ENCODE measurements around the gene DIP2C.

The DIP2C gene

DNA sequence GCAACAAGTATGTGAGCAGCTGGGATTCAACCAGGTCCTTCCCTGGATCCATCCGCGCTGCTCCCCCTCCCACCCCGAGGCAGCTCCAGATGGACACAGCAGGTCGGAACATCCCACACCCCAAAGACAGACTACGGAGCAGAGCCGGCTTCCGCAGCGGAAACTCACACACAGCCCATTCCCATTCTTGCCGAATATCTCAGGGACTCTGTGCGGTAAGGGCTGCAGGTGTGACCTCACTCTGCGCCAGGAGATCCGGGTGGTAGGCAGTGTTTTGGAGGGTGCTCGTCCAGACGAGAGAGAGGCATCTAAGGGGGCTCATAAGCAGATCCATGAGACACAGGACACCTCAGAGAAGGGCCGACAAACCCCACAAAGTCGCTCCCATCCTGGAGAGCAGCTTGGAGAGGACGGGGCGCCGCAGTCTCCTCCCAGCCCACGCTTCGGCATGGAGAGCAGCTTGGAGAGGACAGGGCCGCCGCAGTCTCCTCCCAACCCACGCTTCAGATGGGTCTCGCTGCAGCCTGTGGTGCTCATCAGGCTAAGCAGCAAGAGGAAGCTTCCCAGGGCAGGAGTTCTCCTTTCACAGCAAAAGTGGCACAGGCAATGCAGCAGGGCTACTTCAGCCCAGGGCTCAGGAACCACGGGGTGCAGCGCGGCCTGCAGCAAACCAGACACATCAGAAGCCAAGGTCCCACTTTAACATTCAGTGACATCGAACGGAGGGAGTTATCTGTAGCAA, 179.9 kb downstream of the DIP2C start:
- peak in 1 of 2 experiments; percentile 10 for DNase-seq

DNA sequence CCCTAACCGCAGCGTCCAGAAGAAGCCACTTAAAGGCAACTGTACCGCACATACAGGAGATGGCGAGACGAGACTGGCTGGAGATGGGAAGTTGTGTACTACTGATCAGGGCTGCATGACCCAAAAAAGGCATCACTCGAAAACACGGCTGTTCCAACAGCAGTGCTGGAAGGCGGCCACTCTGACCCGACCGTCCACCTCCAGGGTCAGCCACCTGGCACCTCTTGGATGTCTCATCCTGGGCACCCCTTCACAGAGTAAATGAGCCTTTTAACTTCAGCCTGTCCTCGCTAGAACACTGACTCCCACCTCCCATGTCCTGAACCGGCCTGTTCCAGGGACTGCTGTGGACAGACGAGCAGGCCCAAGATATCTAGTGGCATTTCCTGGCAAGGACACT, 180.7 kb downstream of the DIP2C start:
- DNase-seq = no peak

DNA sequence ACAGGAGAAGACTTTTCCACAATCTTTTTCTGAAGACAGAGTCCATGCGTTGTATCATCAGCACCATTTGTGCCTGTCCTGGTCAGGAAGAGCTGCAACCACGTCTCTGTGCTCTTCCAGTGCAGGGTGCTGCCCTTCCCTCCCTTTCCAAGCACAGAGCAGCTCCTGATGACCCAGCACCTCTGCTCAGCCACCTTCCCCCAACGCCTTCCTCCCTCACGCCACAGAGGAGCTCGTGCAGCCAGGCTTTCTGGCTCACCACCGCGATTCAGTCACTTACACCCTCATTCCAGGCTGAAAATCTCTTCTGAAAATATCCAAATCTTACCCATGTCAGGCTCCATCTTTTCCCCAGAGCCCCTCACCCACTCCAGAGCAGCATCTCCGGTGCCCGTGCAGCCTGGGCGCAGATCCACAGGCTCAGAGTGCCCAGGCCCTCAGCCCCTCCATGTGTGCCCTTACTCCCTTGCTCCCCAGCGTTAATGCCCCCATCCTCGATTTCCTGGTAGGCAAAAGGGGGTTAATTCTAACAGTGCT, 181.5 kb downstream of the DIP2C start:
- no peak for DNase-seq

DNA sequence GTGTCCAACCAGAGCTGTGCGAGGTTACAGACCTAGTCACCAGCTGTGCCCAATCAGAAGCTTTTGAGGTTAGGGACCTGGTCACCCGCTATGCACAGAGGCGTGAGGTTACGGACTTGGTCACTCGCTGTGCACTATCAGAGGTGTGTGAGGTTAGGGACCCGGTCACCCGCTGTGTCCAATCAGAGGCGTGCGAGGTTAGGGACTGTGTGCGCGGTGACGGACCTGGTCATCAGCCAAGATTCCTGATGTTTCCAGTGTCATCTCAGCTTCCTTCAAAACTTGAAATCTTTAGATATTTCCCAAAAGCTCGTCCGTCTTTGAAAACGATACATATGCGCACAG, 182.1 kb downstream of the DIP2C start:
- no peak for DNase-seq

DNA sequence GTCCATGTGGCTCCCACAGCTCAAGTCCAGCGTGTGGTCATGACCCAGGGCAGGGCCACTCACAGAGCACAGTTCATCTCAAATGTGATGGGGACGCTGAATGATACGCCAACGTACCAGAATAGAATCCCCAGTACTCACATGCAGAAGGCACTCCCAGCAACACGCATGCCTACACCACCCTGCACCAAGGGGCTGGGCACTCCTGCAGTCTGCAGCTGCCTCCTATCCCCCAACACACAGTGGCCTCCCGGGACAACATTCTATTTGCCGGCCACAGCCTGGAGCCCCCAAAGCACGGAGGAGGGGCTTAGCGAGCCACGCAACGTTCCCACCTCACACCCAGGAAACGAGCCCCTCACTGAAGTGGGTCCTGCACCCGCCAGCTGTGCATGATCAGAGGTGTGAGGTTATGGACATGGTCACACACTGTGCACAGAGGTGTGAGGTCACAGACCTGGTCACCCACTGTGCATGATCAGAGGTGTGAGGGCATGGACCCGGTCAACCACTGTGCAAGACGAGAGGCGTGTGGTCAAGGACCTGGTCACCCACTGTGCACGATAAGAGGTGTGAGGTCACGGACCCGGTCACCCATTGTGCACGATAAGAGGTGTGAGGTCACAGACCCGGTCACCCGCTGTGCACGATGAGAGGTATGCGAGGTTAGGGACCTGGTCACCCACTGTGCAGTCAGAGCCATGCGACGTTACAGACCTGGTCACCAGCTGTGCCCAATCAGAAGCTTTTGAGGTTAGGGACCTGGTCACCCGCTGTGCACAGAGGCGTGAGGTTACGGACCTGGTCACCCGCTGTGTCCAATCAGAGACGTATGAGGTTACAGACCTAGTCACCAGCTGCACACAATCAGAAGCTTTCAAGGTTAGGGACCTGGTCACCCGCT, 182.8 kb downstream of the DIP2C start:
- DNase-seq = no peak

DNA sequence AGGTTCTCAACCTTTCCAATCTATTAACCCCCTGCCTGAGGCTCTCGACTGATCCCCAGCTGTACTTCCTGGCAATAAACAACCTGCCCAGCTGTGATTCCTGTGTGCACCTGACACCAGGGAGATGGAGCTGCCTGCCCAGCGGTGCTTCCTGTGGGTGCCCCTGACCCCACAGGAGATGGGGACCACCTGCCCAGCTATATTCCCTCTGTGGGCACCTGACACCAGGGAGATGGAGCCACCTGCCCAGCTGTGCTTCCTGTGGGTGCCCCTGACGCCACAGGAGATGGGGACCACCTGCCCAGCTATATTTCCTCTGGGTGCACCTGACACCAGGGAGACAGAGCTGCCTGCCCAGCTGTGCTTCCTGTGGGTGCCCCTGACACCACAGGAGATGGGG, 184.0 kb downstream of the DIP2C start:
- DNase-seq = no peak

DNA sequence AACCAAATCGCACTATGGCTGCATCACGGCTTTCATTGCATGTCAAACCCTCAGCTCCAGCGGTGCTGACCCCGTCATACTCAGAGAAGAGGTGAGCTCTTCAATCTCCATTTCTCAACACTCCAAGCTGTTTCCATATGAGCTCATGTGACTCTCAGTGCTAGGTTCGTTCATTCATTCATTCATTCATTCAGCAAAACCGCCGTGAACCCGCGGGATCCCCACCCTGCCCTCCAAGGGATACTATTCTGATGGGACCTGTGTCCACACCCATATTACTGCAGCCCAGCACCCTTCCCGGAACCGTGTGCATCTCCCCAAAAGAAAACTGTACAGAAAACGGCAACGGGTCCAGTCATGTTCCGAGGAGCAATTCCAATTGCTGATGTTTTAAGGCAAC, 184.7 kb downstream of the DIP2C start:
- DNase-seq = no peak

DNA sequence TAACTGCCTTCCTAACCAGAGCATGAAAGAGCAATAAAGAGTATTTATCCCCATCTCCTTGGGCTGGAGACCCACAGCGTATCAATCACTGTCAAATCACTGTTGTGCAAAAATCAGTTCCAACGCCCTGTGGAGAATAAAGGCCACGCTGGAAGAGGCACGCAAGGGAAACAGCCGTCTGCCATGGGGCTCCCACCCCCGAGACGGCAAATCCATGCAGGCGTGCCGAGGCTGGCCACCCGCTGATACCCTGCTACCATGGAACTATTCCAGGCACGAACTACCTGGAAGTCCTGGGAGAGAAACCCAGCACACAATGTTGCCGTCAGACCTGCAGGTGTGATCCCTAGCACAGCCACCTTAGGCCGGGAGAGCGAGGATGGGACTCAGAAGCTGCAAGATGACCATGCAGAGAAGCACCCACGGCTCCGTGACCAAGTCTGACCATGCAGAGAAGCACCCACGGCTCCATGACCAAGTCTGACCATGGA, 185.3 kb downstream of the DIP2C start:
- peak in 1 of 2 experiments; percentile 15 for DNase-seq

DNA sequence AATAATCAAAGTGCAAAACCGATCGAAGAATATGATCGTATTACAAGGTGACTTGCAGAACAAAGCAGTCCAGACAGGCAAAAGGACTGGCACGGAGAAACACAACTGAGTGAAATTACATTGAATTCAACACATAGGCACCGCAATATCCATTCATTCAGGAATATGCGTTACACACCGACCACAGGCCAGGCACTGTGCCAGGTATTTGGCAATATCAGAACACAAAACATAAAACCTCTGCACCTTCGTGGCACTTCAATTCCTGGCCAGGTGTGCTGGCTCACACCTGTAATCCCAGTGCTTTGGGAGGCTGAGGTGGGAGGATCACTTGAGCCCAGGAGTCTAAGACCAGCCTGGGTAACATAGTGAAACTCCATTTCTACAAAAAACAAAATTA, 187.9 kb downstream of the DIP2C start:
- peak in 1 of 2 experiments; percentile 6 for DNase-seq

DNA sequence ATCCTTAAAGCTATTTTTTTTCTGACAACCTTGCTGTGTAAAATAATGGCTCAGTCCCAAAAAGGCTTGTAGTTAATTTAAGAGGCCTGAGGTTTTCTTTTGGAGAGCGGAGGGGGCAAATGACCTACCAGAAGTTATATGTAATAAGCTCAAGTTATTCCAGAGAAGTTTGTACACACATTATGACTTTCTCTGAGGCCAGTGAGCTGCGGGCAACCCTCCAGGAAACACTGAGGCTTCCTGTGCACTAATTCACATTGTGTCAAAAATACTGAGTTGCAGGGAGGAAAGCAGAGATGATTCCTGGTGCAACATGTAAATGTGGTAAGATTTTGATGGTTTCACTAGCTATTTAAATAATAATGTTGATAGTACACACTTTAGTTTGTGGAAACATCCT, 188.6 kb downstream of the DIP2C start:
- DNase-seq = no peak

DNA sequence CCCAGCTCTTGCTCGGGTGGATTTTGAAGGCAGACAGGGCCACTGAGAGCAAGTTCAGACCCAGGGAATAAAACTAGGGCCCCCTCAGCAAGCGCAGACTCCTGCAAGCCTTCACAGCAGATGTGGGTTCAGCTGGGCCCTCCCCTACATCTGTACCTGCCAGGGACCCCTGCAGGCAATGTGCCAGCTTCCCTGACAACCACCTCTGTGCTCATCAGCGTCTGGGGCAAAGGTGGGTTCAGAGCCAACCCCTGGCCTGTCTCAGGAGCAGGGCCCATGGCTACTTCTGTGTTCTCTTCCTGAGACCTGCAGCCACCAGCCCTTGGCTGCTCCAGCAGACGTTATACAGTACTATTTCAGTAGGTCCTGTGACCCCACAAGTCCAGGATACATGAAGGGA, 189.5 kb downstream of the DIP2C start:
- DNase-seq = no peak

DNA sequence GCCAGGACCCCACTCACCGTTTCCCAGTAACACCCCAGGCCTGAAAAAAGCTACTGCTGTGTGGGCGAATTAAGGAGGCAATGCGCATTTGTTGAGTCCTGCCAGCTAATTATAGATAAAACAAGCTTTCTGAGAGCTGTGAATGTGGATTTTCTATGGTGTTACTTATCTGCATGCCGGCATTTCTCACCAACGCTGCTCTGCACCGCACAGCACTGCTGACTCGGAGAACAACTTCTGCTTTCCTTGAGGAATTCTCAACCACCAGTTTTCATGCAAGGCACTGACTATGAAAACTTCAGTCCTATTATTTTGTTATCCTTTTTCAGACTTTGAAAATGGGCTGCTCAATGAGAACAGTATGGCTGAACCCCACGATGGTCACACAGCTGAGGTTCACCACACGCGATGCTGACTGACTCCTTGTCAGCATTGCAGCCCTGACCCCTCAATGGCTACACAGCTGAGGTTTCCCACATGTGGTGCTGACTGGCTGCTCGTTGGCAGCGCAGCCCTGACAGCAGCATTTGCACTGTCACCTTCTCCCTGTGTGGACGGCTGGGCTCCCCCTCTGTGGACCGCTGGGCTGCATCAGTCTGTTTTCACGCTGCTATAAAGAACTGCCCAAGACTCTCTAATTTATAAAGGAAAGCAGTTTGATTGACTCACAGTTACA, 190.6 kb downstream of the DIP2C start:
- DNase-seq = no peak

DNA sequence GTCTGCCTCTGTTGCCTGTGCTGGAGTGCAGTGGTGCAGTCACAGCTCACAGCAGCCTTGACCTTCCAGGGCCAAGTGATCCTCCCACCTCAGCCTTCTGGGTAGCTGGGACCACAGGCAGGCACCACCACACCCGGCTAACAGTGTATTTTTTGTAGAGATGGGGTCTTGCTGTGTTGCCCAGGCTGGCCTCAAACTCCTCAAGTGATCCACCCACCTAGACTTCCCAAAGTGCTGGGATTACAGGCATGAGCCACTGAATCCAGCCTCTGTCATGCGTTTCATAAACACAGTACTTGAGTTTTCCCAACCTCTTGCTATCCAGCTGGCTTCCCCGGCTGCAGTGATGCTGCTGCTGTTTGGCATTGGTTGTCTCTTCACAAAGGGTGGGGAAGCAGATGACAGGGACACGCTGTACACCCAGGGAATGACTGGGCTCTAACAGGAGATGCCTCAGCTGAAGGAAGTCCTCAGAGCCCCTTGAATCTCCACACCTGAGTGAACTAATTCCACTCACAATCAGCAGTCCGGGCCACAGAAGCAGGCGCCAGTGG, 191.5 kb downstream of the DIP2C start:
- peak in 1 of 2 experiments; percentile 52 for DNase-seq

DNA sequence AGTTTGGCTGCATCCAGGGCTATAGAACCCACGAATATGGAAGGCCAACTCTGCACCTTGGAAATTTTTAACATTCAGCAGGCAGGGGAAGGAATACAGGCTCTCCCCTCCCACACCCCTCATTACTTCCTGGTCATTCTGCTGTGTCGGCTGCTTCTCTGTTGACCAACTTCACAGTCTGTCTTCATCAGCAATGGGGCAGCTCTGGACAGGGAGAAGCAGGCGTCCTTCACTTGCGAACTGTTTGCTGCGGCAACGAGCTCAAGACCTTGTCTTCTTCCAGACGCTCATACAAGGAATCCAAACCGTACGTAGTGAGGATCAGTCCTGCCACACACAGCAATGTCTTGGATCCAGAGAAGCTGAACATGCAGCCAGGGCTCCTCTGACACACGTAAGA, 192.2 kb downstream of the DIP2C start:
- DNase-seq = no peak

DNA sequence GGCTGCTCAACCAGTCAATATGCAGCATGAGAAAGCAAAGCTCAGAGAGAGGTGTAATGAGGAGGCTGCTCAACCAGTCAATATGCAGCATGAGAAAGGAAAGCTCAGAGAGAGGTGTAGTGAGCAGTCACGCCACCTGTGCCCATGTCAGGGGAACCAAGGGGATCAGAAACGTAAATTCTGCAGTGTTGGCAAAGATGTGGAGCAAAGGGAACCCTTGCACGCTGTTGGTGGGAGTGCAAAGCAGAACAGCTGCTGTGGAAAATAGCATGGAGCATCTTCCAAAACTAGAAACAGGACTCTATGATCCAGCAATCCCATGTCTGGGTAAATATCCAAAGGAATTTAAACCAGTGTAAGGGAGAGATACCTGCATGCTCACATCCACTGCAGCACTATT, 194.9 kb downstream of the DIP2C start:
- DNase-seq = no peak

DNA sequence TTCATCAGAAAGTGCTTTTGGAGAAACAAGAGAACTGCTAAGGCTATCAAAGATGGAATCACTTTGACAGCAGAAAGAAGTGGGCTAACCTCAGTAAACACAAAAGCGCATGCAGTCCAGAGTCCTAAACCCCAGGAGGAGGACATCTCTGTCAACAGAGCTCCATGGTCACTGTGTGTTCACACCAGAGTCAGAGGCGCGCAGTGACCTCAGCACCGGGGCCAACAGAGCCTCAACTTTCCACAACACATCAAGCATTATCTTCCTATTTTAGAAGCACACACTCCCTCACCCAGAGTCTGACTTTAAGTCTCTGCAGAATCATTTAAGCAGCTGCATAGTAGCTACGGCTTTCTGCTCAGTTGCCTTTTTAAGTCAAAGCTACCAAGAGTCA, 195.3 kb downstream of the DIP2C start:
- no peak for DNase-seq

DNA sequence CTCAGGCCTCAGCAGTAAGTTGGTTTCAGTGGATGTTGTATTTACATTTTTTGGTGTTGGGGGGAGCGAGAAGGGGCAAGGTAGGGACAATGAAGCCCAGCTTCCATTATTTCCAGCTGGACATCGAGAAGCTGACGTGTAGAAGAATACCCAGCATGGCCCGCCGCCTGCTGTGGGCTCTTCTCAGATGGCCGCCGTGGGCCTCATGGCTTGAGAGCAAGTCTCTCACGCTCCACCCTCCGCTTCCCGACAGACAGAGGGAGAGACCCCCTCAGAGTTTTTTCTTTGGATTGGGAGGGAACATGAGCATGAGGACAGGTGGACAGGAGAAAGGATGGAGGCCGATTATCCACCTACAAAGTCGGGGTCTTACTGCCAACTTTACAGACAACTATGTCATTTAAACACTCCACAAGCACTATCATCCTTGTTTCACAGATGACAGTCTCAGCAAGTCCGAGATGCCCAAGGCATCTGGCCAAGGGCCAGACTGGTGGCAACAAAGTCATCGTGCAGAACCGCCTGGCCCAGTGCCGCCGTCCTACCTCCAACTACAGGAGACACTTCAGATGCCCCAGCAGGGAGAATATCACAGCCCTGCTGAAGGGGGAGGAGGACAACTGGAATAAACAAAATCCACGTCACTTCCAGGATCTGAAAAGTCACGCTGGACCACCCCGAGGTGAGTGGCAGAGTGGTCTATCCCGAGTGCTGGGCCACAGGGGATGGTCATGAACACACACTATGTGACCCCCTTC, 195.9 kb downstream of the DIP2C start:
- no peak for DNase-seq

DNA sequence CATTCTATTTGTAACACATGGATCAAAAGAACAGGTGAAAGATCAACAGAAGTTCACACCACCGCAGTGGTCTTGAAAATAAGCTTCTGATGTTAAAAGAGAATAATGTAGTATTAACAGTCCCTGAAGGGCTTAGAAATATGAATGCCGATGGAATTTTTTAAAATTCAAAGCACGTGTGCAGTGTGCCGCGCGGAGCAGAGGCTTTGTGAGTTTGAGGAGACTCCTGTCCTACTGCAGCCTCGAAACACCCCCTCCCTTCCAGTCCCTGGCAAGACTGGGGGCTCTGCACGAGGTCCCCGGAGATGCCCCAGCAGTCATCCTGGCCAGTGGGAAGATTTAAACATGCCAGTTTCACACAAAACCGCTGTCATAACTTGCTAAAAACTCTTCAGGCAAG, 196.6 kb downstream of the DIP2C start:
- DNase-seq = no peak

DNA sequence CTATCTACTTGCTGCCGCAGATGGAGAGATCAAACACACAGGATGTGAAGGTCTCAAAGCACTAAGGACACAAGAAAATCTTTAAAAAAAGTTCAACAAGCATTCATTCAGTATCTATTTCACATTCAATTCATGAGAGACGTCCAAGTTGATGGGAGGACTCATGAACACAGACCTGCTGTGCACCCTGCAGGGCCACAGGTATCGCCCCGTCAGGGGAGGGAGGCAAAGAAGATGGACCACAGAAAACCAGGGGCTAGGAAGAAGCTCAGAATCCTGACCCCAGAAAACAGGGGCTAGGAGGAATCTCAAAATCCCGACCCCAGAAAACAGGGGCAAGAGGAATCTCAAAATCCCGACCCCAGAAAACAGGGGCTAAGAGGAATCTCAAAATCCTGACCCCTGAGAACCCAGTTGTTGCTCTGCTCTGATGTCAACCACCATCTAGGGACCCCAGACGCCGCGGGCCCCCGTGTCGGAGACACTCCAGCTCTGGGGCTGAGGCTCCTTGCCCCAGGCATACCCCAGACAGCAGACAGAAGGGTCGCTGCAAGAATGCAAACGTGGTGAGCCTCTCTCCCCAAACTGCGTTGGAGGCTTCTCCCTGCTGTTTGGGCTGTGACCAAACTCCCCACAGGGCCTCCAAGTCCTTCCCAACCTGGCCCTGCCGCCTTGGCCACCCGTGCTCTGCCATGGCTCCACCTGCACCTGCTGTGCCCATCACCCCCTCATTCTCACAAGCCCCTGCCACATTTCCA, 197.6 kb downstream of the DIP2C start:
- no peak for DNase-seq

DNA sequence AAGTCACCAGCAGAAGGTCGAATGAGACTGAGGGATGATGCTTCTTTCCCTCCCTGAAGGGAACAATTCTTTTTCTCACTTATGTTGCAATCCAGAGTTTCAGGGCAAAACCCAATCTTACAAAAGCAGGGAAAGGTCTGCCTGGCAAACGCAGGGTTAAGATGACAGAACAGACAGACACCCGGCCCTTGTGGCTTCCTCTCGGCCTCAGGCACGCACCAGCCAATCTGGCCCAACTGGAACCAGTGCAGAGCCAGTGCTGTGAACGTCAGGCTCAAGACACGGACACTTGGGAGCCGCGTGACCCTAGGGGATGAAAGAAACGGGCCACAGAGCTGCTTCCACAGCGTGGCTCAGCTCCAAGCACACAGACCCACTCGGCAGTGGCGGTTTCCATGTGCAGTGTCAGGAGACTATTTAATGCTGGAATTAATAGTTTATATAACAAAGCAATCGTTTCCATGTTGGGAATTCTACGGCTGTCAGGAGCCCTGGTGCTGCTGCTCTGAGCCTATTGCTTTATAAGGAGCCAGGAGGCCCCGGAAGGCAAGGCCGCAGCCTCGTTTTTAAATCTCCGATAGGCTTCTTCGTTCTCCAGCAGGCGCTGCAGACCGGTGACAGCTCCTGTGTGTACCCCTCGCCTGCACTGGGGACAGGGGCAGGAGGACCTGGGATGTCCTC, 198.4 kb downstream of the DIP2C start:
- DNase-seq = no peak

DNA sequence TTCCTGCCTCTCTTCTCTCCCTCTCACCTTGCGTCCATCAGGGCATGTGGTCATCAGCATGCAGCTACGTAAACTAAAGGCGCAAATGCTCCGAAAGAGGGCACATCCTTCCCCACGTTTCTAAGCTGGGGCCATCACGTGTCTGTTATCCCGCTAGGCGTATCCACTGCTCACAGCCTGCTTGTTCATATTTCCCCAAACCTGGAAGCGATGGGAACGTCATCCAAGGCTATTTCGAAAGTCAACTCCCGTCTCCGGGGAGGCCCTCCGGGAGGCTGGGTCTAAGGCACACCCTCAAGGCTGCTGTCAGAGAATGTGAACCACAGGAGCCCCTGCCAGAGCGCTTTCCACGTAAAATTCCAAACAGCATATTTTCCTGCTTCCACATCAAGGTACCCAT, 199.2 kb downstream of the DIP2C start:
- DNase-seq = no peak

Measured in NCI-H187 (cell line).